ENCODE results near the gene ALOX15B. TPM values are rescaled to one million over a fixed set of nuclear protein-coding genes. Genes with fewer than 3 reads are reported as not detected.

ALOX15B gene
- total and polyA plus RNA-seq, 9 donors: 0.23 to 14.9 (median 0.78) TPM; not detected in 1

DNA sequence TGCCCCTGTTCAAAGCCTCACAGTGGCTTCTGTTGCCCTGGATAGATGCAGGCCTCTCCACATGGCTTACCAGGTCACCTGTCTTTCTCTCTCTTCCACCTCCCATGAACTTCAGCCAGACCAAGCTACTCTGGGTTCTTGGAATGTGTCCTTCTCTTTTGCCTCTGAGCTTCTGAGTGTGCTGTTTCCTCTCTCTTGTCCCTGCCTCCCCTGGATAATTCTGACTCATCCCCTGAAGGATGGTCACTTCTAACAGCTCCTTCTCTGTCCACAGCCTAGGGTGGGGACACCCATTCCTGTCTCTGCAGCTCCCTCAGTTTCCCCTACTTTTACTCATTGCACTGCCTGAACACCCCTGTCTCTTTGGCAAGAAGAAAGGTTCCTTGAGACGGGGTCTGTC is 33.5 kb upstream of the ALOX15B start:
- Histone ChIP-seq H3K27ac (no peak overlapping the region), H3K4me1 (ENCODE audit: insufficient read depth) (no peaks in the 10 kb centered on the region), H3K4me3 (no peak overlapping the region), H3K27me3 (no peaks in the 10 kb centered on the region), H3K36me3 (no peaks in the 10 kb centered on the region), H3K9me3 (no peaks in the 10 kb centered on the region)
- no peak for TF ChIP-seq EP300 (IDR thresholded peaks at IDR 0.05)
- TF ChIP-seq, protein P1, sequence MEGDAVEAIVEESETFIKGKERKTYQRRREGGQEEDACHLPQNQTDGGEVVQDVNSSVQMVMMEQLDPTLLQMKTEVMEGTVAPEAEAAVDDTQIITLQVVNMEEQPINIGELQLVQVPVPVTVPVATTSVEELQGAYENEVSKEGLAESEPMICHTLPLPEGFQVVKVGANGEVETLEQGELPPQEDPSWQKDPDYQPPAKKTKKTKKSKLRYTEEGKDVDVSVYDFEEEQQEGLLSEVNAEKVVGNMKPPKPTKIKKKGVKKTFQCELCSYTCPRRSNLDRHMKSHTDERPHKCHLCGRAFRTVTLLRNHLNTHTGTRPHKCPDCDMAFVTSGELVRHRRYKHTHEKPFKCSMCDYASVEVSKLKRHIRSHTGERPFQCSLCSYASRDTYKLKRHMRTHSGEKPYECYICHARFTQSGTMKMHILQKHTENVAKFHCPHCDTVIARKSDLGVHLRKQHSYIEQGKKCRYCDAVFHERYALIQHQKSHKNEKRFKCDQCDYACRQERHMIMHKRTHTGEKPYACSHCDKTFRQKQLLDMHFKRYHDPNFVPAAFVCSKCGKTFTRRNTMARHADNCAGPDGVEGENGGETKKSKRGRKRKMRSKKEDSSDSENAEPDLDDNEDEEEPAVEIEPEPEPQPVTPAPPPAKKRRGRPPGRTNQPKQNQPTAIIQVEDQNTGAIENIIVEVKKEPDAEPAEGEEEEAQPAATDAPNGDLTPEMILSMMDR (IDR thresholded peaks at IDR 0.05): no peak
- no peak for DNase-seq
- WGBS, 3 donors: 85 to 92% (median 90%) methylated on average over 1 of the region's 1 CpG
- intact Hi-C loops (cut with DNase I): no loop called here

DNA sequence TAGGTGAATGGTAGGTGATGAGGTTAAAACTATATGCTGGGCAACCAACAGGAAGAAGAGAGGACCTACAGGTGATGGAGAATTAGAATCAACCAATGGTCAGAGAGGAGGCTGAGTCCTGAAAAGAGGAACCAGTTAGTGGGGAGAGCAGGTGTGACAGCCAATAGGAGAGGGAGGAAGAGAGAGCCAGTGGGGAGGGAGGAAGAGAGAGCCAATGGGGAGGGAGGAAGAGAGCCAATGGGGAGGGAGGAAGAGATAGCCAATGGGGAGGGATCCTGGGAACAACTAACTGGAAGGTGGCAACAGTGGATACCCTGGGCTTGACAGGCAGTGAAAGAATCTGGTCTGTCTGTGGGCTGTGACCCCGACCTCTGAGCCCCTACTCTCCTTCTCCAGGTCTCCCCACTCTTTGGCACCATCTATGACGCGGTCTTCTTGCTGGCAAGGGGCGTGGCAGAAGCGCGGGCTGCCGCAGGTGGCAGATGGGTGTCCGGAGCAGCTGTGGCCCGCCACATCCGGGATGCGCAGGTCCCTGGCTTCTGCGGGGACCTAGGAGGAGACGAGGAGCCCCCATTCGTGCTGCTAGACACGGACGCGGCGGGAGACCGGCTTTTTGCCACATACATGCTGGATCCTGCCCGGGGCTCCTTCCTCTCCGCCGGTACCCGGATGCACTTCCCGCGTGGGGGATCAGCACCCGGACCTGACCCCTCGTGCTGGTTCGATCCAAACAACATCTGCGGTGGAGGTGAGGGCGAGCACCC is 32.7 kb upstream of the ALOX15B start:
- 90 to 96% (median 92%) methylated on average over 30 of the region's 30 CpGs for WGBS, 3 donors
- no peaks in the 10 kb centered on the region for H3K4me1 ChIP-seq (ENCODE audit: insufficient read depth)
- no peaks in the 10 kb centered on the region for H3K36me3 ChIP-seq
- no peak for DNase-seq
- no peak overlapping the region for H3K27ac ChIP-seq
- no peaks in the 10 kb centered on the region for H3K9me3 ChIP-seq
- no peak overlapping the region for H3K4me3 ChIP-seq
- intact Hi-C loops (cut with DNase I): no loop called here
- no peaks in the 10 kb centered on the region for H3K27me3 ChIP-seq
- no peak for TF ChIP-seq POLR2A (IDR thresholded peaks at IDR 0.05)
- TF ChIP-seq, protein P1 (IDR thresholded peaks at IDR 0.05): no peak
- TF ChIP-seq EP300 (IDR thresholded peaks at IDR 0.05): no peak

DNA sequence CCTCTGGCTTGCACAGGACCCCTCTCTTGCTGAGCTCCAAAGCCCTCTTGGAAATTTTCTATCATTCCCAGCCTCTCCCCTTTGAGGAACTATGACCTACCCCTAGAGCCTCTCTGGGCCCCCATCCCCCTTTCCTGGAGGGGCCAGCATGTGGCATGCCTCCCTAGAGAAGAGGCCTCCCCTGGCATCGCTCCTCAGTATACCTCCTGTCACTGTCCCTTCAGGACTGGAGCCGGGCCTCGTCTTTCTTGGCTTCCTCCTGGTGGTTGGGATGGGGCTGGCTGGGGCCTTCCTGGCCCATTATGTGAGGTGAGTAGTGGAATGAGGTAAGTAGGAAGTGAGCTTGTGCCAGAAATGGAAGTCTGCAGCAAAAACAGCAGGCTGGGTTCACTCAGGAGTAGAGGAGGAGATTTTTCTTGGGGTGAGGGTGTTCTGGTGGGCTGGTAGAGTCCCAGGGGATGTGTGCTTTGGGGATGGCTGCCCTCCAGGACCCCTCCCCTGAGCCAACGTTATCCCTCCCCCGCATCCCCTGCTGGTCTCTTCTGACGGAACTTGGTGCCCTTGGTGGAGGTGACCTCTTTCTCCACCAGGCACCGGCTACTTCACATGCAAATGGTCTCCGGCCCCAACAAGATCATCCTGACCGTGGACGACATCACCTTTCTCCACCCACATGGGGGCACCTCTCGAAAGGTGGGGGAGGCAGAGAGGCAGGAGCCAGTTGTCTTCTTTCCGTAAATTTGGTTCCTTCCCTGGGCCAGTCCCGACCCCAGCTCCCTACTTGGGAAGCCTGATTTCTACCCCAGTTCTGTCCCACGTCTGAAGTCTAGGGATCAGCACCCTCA is 31.8 kb upstream of the ALOX15B start:
- H3K4me3 ChIP-seq: no peak overlapping the region
- DNase-seq: no peak
- no peaks in the 10 kb centered on the region for H3K27me3 ChIP-seq
- TF ChIP-seq EP300 (IDR thresholded peaks at IDR 0.05): no peak
- no peak for TF ChIP-seq POLR2A (IDR thresholded peaks at IDR 0.05)
- TF ChIP-seq, protein P1 (IDR thresholded peaks at IDR 0.05): no peak
- H3K4me1 ChIP-seq (ENCODE audit: insufficient read depth): no peaks in the 10 kb centered on the region
- no peaks in the 10 kb centered on the region for H3K9me3 ChIP-seq
- WGBS, 3 donors: 68 to 73% (median 68%) methylated on average over 14 of the region's 14 CpGs
- intact Hi-C loops (cut with DNase I): no loop called here
- H3K36me3 ChIP-seq: no peaks in the 10 kb centered on the region
- H3K27ac ChIP-seq: no peak overlapping the region

DNA sequence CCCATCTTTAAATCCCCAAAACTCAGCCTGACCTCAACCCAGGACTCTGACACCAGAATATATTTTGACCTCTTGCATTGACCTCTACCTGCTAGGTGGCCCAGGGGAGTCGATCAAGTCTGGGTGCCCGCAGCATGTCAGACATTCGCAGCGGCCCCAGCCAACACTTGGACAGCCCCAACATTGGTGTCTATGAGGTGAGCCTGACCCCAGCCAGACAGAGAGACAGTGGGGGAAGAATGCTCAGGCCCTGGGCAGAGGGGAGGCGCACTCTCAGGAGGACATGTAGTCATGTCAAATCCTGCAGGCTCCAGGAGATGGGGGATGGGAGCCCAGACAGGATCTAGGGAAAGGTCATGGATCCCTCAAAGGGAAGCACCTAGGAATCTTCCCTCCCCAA is 31.0 kb upstream of the ALOX15B start:
- Histone ChIP-seq H3K27ac (no peak overlapping the region), H3K4me3 (no peak overlapping the region), H3K9me3 (no peaks in the 10 kb centered on the region), H3K36me3 (no peaks in the 10 kb centered on the region), H3K4me1 (ENCODE audit: insufficient read depth) (no peaks in the 10 kb centered on the region), H3K27me3 (no peaks in the 10 kb centered on the region)
- intact Hi-C loops (cut with DNase I): no loop called here
- TF ChIP-seq EP300 (IDR thresholded peaks at IDR 0.05) (no peak), POLR2A (IDR thresholded peaks at IDR 0.05) (no peak)
- TF ChIP-seq, protein P1 (IDR thresholded peaks at IDR 0.05): no peak
- 94 to 98% (median 95%) methylated on average over 5 of the region's 5 CpGs for WGBS, 3 donors
- no peak for DNase-seq
